ENCODE measurements around the gene DMAC2.
"Not testable (repeated sequence)": the region's sequence is repeated elsewhere in the genome, so short reads cannot be mapped to it uniquely, and the experiment has no call there.

DMAC2 gene

DNA sequence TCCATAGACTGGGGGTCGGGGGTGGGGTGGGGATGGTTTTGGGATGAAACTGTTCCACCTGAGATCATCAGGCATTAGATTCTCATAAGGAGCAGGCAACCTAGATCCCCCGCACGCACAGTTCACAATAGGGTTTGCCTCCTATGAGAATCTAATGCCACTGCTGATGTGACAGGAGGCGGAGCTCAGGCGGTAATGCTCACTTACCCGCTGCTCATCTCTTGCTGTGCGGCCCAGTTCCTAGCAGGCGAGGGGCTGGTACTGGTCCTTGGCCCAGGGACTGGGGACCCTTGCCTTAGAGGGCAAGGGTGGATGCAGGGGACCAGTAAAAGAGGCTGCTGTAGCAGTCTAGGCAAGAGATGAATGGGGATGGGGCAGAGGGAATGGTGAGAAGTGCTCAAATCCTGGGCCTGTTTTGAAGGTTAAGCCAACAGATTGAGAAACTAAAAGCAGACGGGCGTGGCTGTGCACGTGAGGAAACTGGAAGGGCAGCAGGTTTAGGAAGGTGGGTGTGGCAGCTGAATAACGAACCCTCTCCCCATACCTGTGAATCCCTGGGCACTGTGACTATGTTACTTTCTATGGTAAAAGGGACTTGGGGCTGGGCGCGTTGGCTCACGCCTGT is 1.7 kb upstream of the DMAC2 start:
- H3K4me3 ChIP-seq (ENCODE audit: low read depth, low read length) = no peak overlapping the region
- TF ChIP-seq, protein P1, sequence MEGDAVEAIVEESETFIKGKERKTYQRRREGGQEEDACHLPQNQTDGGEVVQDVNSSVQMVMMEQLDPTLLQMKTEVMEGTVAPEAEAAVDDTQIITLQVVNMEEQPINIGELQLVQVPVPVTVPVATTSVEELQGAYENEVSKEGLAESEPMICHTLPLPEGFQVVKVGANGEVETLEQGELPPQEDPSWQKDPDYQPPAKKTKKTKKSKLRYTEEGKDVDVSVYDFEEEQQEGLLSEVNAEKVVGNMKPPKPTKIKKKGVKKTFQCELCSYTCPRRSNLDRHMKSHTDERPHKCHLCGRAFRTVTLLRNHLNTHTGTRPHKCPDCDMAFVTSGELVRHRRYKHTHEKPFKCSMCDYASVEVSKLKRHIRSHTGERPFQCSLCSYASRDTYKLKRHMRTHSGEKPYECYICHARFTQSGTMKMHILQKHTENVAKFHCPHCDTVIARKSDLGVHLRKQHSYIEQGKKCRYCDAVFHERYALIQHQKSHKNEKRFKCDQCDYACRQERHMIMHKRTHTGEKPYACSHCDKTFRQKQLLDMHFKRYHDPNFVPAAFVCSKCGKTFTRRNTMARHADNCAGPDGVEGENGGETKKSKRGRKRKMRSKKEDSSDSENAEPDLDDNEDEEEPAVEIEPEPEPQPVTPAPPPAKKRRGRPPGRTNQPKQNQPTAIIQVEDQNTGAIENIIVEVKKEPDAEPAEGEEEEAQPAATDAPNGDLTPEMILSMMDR (IDR thresholded peaks at IDR 0.05; ENCODE audit: borderline replicate concordance, insufficient read depth, low read depth, low read length) = no peak

DNA sequence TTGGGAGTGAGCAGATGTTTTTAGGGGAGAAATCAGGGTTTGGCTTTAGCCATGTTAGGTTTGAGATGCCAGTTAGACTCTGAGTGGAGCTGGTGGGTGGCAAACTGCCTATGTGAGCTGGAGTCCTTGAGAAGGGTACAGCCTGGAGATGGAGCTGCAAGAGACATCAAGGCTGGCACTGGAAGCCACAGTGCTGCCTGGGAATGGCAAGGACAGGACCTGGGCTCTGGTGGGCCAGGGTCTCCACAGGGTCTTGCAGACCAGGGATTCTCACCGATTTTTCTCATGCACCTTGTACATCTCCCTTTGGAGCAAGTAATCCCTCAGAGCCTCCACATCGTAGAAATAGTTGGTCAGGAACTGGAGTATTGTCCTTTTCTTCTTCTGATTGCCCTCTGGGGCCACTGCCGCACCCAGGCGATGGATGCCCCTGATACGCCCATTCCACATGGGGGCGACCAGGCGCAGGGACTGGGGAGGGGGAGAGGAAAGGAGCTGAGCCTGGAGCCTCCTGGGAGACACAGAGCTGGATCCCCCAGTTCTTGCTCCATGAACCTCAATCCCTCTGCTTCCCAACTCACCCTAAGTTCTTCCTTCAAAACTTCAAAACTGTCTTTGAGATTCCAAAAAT is 1.7 kb downstream of the DMAC2 start:
- no peak overlapping the region for H3K4me3 ChIP-seq (ENCODE audit: low read depth, low read length)
- TF ChIP-seq, protein P1 (IDR thresholded peaks at IDR 0.05; ENCODE audit: borderline replicate concordance, insufficient read depth, low read depth, low read length) = no peak

DNA sequence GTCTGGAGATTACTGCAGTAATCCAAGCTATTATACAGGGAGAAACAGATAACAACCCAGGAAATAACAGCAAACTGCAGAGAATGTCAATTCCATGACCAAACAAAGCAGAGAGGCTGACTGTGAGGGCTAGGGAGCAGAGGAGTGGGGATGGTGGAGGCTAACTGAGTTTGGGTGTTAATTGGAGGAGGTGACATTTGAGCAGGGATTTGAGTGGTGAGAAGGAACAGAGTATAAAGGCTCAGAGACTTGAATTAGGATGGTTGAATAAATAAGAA is 3.1 kb downstream of the DMAC2 start:
- no peak overlapping the region for H3K4me3 ChIP-seq (ENCODE audit: low read depth, low read length)
- TF ChIP-seq, protein P1 (IDR thresholded peaks at IDR 0.05; ENCODE audit: borderline replicate concordance, insufficient read depth, low read depth, low read length) = no peak

DNA sequence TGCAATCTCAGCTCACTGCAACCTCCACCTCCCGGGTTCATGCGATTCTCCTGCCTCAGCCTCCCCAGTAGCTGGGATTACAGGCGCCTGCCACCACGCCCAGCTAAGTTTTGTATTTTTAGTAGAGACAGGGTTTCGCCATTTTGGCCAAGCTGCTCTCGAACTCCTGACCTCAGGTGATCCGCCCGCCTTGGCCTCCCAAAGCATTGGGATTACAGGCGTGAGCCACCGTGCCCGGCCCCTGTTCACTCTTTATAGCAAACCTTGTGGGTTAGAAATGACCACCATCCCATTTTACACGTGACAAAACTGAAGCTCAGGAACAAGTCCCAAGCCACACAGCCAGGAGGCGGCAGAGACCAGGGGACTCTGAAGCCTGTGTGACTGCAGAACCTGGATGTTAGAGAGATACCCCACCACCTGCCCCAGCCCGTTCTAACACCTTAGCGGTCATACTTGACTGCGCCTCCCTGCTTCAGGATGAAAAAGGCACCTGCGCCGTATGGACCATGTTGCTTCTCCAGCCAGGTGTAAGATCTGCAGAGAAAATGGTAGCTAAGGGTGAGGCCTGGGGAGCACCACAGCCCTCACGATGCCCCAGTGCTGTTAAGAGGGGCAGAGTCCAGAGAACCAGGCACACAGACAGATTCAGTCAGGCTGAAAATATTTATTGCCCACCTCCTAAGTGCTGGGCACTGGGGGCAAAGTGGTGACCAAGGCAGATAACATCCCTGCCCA is 3.6 kb downstream of the DMAC2 start:
- TF ChIP-seq, protein P1 (IDR thresholded peaks at IDR 0.05; ENCODE audit: borderline replicate concordance, insufficient read depth, low read depth, low read length) = no peak
- H3K4me3 ChIP-seq (ENCODE audit: low read depth, low read length) = no peak overlapping the region

DNA sequence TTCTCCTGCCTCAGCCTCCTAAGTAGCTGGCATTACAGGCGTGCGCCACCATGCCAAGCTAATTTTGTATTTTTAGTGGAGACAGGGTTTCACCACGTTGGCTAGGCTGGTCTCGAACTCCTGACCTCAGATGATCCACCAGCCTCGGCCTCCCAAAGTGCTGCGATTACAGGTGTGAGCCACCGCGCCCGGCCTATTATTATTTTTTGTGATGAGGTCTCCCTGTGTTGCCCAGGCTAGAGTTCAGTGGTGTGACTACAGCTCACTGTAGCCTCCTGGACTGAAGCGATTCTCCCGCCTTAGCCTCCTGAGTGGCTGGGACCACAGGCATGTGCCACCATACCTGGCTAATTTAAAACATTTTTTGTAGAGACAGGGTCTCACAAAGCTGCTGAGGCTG is 4.3 kb downstream of the DMAC2 start:
- H3K4me3 ChIP-seq (ENCODE audit: low read depth, low read length) = not testable (repeated sequence)

DNA sequence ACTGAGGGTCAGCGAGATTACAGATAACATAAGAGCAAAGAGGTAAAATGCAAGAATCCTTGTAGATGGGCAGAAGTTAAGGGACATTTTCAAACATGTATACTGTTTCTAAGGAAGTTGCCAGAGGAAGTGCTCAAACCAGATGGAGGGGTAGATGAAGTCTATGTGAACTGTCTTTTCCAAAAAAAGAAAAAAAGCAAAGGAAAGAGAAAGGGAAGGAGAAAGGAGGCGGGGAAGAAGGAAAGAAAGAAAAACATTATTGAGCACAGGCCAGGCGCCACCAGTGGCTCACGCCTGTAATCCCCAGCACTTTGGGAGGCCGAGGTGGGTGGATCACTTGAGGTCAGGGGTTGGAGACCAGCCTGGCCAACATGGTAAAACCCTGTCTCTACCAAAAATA is 5.3 kb downstream of the DMAC2 start:
- TF ChIP-seq, protein P1 (IDR thresholded peaks at IDR 0.05; ENCODE audit: borderline replicate concordance, insufficient read depth, low read depth, low read length) = no peak
- no peak overlapping the region for H3K4me3 ChIP-seq (ENCODE audit: low read depth, low read length)

DNA sequence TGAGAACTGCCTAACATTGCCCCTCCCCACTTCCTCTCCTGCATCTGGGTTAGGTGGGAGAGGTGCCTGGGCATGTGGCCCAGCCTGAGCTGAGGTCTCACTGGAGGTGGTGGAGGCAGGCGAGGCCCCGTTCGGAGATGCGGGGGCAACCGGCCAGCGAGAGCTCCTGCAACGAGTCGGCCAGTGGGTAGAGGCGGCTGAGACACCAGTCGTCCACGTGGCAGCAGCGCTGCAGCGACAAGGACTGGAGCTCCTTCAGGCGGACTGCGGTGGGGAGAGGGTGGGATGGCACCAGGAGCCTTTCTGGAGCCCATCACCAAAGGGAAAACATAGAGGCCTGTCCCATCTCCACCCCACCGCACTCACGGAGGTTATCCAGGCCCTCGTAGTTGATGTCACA is 6.5 kb downstream of the DMAC2 start:
- TF ChIP-seq, protein P1 (IDR thresholded peaks at IDR 0.05; ENCODE audit: borderline replicate concordance, insufficient read depth, low read depth, low read length) = no peak

More for the DNA sequence above, 6.5 kb downstream of the DMAC2 start:
- no peak overlapping the region for H3K4me3 ChIP-seq (ENCODE audit: low read depth, low read length)
